NCI-H146 treated with DMSO at 0.1 percent for 48 hours (cell line): ENCODE results near the gene ALDH3A2.

Experiments used
- DNase-seq: peaks from one replicate; lab custom pipeline; 2025; ENCODE audit not compliant: unreplicated experiment; lab: John Stamatoyannopoulos, UW

Gene ALDH3A2

DNA sequence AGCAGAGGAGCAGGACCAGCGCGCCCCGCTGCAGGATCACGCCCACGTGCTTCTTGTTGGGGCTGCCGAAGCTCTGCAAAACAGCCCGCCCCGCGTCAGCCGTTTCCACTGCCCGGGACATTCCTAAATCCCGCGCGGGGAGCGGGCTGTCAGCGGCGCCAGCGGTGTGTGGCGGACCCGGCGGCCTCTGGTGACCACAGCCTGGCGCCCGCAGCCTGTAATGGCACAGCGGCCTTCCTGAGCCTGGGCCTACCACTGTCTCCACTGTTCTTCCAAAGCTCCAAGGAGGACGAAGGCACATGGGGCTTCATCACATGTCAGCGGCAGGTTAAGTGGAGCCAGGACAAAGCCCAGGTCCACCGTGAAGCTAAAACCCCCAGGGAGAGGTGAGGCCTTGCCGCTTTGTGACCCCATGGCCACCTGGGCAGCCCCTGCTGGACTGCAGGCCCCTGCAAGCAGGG, 65.4 kb downstream of the ALDH3A2 start:
- DNase-seq, result no peak

GRCh38 chr17:19714542-19715411, 66.2 kb downstream of the ALDH3A2 start:
- DNase-seq, result no peak

GRCh38 chr17:19716108-19717030, 67.8 kb downstream of the ALDH3A2 start, which contains the start of gene SLC47A2:
TSS of gene SLC47A2 (minus strand) at chr17:19716584. CDS start at chr17:19716555, 29 bp downstream.
- no peak for DNase-seq

GRCh38 chr17:19717031-19717360, 68.4 kb downstream of the ALDH3A2 start:
- DNase-seq, result no peak

- DNase-seq, result no peak
Observed at GRCh38 chr17:19717411-19717908, 68.9 kb downstream of the ALDH3A2 start.

GRCh38 chr17:19718041-19718612, 69.6 kb downstream of the ALDH3A2 start:
- DNase-seq, result no peak

GRCh38 chr17:19718613-19719354, 70.2 kb downstream of the ALDH3A2 start:
- DNase-seq, result no peak

GRCh38 chr17:19719355-19720209, 71.0 kb downstream of the ALDH3A2 start:
- DNase-seq, result no peak

GRCh38 chr17:19720210-19720475, 71.6 kb downstream of the ALDH3A2 start:
- no peak for DNase-seq

GRCh38 chr17:19720631-19721426, 72.3 kb downstream of the ALDH3A2 start:
- DNase-seq, result no peak

DNA sequence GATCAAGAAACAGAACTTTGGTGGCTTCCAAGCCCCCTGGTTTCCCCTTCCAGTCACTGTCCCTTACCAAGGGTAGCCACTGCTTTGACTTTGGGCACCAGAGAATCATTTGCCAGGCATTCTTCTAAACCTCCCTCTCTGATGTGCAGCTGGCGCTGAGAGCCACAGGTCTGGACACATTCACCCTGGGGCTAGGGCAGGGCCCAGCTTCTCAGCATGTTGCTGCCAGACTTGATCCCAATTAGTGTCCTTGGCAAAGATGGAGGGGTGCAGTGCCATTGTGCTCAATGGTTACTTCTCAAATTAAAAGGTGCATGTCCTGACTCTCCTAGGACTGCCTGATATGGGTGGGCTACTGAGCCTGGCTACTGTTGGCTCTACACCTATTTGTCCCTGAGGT, 75.4 kb downstream of the ALDH3A2 start:
- no peak for DNase-seq

DNA sequence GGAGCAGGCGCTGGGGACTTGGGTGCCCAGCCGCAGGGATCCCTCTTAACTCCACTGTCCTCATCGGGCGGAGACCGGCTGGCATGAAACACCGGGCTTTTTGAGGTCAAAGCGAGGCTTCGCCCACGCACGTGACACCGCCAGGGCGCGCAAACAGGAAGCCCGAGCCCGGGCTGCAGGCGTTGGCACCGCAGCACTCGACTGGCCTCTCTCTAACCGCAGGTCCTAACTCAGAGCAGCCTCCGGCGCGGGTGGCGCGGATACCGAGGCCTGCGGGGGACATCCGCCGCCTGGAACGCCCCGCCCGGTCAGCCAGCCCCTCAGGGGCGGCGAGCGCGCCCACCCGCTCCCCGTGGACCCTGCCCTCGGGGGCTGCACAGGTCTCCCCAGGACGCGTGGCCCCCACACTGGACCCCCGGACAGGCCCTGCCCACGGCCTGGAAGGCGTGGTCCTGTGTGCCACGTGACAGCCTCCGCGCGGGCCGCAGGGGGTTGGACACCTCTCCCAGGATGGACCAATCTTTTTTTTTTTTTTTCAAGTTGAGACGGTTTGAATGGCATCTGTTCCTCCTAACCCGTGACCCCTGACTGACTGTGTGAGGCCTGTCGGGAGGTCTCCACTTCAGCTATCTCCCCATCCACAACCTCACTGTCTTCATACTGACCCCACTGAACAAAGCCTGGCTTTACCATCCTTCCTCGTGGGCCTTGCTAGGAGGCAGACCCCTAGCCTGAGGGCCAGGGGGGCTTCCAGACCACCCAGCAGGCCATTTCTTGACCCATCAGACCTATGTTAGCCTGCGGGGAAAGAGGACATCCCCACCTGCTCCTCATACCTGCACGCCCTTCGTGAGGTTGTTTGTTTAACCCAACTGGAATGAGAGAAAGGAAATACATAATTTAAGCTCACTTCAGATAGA, 76.2 kb downstream of the ALDH3A2 start:
- no peak for DNase-seq

DNA sequence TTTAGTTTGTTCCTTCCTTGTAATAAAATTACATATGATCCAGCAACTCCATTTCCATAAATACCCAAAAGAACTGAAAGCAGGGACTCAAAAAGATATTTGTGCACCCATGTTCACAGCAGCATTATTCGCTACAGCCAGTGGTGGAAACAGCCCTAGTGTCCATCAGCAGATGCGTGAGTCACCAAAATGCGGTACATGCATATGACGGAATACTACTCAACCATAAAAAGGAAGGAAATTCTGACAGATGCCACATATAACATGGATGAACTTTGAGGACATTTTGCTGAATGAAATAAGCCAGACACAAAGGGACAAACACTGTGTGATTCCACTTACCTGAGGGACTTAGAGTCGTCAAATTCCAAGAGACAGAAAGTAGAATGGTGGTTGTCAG, 76.9 kb downstream of the ALDH3A2 start:
- no peak for DNase-seq

GRCh38 chr17:19726631-19727376, 78.3 kb downstream of the ALDH3A2 start:
- no peak for DNase-seq
